SK-N-MC (cell line): ENCODE results near the gene MAPKAPK3.

Source experiments
- EZH2 ChIP-seq: fragments of 200-600 bp; sonication (generic); IDR thresholded peaks from one replicate; pipeline ENCODE4 v1.6.1; 2017; ENCODE audit warnings: antibody characterized with exemption
- POLR2AphosphoS5 ChIP-seq: IDR thresholded peaks from 2 replicates; pipeline ENCODE4 v1.6.1; 2012; ENCODE audit warnings: mild to moderate bottlenecking, low read depth, low read length, borderline replicate concordance

DNA sequence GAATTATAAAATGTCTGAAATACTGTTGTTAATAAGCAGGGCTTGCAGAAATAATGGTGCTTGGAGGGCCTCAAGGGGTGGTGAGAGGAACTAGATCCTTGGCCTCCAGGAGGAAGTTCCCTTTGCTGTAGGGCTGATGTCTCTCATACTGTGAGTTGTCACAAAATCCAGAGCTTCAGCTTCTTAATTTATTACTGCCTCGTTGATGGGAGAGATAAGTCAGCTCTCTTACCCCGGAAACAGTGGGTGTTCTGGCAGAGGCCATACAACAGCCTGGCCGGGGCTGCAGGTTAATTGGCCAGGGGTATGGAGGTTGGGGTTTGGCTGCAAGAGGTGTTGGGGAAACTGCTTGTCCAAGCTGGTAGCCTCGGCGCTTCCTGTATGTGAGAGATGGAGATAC is 15.5 kb downstream of the MAPKAPK3 start:
- TF ChIP-seq EZH2, result no peak
- no peak for TF ChIP-seq POLR2AphosphoS5
